ENCODE data around the gene DCN. TPM values are rescaled to one million over a fixed set of nuclear protein-coding genes. Genes with fewer than 3 reads are reported as not detected.

Gene DCN
- total RNA-seq, 1 donor from 2014 or later = 12.5 TPM

DNA sequence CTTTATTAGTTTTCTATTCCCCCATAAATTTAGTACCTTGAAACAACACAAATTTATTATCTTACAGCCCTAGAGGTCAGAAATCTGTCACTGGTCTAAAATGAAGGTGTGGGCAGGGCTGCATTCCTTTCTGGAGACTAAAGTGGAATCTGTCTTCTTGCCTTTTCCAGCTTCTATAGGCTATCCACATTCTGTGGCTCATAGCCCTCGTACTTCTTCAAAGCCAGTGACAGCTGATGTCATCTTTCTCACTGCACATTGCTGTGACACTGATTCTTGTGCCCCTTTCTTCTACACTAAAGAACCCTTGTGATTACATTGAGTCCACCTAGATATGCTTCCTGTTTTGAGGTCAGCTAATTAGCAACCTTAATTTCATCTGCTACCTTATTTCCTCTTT lies 23.2 kb upstream of the DCN start:
- H3K4me3 ChIP-seq (ENCODE audit: low read depth, low read length) = no peak overlapping the region
- no peak for DNase-seq (ENCODE audit: low read depth)
- TF ChIP-seq, protein P1, sequence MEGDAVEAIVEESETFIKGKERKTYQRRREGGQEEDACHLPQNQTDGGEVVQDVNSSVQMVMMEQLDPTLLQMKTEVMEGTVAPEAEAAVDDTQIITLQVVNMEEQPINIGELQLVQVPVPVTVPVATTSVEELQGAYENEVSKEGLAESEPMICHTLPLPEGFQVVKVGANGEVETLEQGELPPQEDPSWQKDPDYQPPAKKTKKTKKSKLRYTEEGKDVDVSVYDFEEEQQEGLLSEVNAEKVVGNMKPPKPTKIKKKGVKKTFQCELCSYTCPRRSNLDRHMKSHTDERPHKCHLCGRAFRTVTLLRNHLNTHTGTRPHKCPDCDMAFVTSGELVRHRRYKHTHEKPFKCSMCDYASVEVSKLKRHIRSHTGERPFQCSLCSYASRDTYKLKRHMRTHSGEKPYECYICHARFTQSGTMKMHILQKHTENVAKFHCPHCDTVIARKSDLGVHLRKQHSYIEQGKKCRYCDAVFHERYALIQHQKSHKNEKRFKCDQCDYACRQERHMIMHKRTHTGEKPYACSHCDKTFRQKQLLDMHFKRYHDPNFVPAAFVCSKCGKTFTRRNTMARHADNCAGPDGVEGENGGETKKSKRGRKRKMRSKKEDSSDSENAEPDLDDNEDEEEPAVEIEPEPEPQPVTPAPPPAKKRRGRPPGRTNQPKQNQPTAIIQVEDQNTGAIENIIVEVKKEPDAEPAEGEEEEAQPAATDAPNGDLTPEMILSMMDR (conservative IDR thresholded peaks at IDR 0.05; ENCODE audit: low read depth, low read length) = no peak

DNA sequence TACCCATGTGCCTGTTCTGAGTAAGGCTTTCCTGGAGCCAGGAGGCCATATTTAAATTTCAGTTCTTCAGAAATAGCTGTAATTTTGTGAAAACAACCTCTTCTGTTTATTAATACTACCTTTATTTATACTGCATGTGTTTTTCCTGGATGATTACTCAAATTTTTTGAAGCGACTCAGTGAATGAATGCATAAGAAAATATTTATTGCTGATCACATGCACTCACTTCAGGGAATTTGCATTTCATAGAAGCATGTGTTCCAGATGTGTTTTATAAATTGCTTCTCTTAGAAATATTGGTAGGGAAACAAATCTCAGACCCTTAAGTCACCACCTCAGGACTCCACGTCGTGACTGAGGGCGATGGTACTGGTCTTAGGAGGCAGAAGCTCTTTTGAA lies 21.8 kb upstream of the DCN start:
- no peak overlapping the region for H3K4me3 ChIP-seq (ENCODE audit: low read depth, low read length)
- TF ChIP-seq, protein P1 (conservative IDR thresholded peaks at IDR 0.05; ENCODE audit: low read depth, low read length) = no peak
- no peak for DNase-seq (ENCODE audit: low read depth)

DNA sequence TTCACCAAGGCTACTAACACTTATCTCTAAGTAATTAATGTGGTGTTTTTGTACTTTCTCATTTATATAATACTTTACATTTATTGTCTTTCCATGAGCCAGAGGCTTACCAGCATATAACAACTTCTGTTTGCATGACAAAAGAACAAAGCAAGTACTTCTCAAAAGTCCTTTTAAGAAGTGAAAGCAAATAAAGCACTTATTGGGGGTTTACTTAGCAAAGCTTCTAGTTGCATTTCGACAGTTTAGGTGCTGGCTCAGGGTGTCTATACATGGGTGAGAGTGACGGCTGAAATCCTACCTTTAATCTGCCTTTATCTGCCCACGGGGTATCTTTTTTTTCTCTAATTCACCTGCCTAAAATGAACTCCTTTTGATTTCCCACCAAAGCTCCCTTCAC lies 21.0 kb upstream of the DCN start:
- TF ChIP-seq, protein P1 (conservative IDR thresholded peaks at IDR 0.05; ENCODE audit: low read depth, low read length) = no peak
- DNase-seq (ENCODE audit: low read depth) = no peak
- H3K4me3 ChIP-seq (ENCODE audit: low read depth, low read length) = no peak overlapping the region

DNA sequence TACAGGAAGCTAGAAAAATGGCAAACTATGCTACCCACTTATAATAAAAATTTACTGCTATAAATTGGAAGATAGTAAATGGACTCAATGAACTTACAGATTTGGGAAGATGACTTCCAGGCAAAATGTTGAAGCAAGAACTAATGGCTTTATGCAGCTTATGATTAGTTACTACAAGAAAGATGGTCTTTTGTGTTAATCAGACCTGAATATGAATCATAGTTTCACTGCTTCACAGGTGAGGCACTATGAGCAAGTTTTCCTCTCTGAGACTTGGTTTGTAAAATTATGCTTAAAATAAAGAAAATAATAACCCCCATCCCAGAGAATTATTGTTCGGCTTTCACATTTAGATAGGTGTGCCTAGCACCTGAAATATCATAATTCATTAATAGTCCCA lies 19.8 kb upstream of the DCN start:
- TF ChIP-seq, protein P1 (conservative IDR thresholded peaks at IDR 0.05; ENCODE audit: low read depth, low read length) = no peak
- DNase-seq (ENCODE audit: low read depth) = no peak
- H3K4me3 ChIP-seq (ENCODE audit: low read depth, low read length) = no peak overlapping the region

DNA sequence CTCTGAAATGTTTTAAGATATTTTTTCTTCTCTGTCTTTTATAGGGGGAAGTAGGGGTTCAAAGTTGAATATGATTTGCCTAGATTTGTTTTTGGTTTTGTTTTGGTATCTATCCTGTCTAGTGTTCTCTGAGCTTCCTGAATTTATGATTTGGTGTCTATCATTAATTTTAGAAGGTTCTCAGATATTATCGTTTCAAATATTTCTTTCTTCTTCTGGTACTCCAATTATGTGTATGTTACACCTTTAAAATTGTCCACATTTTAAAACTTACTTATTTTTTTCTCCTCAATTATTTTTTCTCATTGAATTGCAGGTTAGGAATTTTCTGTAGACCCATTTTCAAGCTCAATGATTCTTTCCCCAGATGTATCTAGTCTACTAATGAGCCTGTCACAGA lies 13.8 kb upstream of the DCN start:
- DNase-seq (ENCODE audit: low read depth) = no peak
- TF ChIP-seq, protein P1 (conservative IDR thresholded peaks at IDR 0.05; ENCODE audit: low read depth, low read length) = no peak

DNA sequence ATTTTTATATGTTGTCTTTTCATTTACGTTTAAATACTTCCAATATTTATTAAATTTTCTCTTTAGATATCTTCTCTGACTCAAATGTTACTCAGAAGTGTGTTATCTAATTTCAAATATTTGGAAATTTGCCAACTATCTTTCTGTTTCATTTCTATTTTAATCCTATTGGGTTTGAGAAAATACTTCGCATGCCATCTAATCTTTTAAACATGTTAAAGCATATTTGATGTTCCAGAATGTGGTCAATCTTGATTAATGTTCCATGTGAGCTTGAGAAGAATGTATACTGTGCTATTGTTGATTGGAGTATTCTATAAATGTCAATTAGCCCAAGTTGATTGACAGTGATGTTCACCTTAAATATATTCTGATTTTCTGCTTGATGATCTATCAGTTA lies 11.9 kb upstream of the DCN start:
- TF ChIP-seq, protein P1 (conservative IDR thresholded peaks at IDR 0.05; ENCODE audit: low read depth, low read length) = no peak
- DNase-seq (ENCODE audit: low read depth) = no peak
- H3K4me3 ChIP-seq (ENCODE audit: low read depth, low read length) = no peak overlapping the region

More for the DNA sequence above, 13.8 kb upstream of the DCN start:
- H3K4me3 ChIP-seq (ENCODE audit: low read depth, low read length) = no peak overlapping the region

GRCh38 chr12:91191513-91192111 lies 9.0 kb upstream of the DCN start:
- no peak overlapping the region for H3K4me3 ChIP-seq (ENCODE audit: low read depth, low read length)
- TF ChIP-seq, protein P1 (conservative IDR thresholded peaks at IDR 0.05; ENCODE audit: low read depth, low read length) = no peak
- DNase-seq (ENCODE audit: low read depth) = no peak
